ENCODE measurements around the gene CDON.

The CDON gene

GRCh38 chr11:126083829-126084607, 21.4 kb upstream of the CDON start:
- no peak for DNase-seq

GRCh38 chr11:126082251-126083109, 19.8 kb upstream of the CDON start:
- DNase-seq: no peak

- DNase-seq: no peak
Measured at GRCh38 chr11:126081915-126082250, 19.2 kb upstream of the CDON start.

- DNase-seq: no peak
Measured at GRCh38 chr11:126080161-126080941, 17.7 kb upstream of the CDON start.

- no peak for DNase-seq
Measured at GRCh38 chr11:126079621-126080124, 17.0 kb upstream of the CDON start.

- no peak for DNase-seq
Measured at GRCh38 chr11:126076641-126077040, 14.0 kb upstream of the CDON start.

GRCh38 chr11:126072801-126073594, 10.3 kb upstream of the CDON start:
- no peak for DNase-seq

- DNase-seq: no peak
Measured at GRCh38 chr11:126072141-126072741, 9.6 kb upstream of the CDON start.

- DNase-seq: no peak
Measured at GRCh38 chr11:126063507-126063852, 814 bp upstream of the CDON start.

GRCh38 chr11:126061707-126062678, 673 bp downstream of the CDON start:
- DNase-seq: no peak

- DNase-seq: no peak
Measured at GRCh38 chr11:126060757-126061171, 1.9 kb downstream of the CDON start.

- no peak for DNase-seq
Measured at GRCh38 chr11:126059238-126059781, 3.4 kb downstream of the CDON start.

- no peak for DNase-seq
Measured at GRCh38 chr11:126058105-126058874, 4.4 kb downstream of the CDON start.

- DNase-seq: no peak
Measured at GRCh38 chr11:126054882-126055281, 7.8 kb downstream of the CDON start.

- no peak for DNase-seq
Measured at GRCh38 chr11:126054408-126054807, 8.3 kb downstream of the CDON start.

GRCh38 chr11:126053415-126054286, 9.0 kb downstream of the CDON start:
- no peak for DNase-seq

- no peak for DNase-seq
Measured at GRCh38 chr11:126051117-126051516, 11.5 kb downstream of the CDON start.

- DNase-seq: no peak
Measured at GRCh38 chr11:126049159-126049558, 13.5 kb downstream of the CDON start.

GRCh38 chr11:126048197-126048596, 14.5 kb downstream of the CDON start:
- no peak for DNase-seq

All from GOT3 (cell line).